Measurements from ENCODE around the gene PRKAG2. TPM values are rescaled to one million over a fixed set of nuclear protein-coding genes. Genes with fewer than 3 reads are reported as not detected.

Gene PRKAG2
- polyA plus RNA-seq, 1 of the 3 experiments (the other 2 are of a cell fraction) = 51.6 TPM

- peak; percentile 60 for TF ChIP-seq USF1 (IDR thresholded peaks at IDR 0.05; ENCODE audit: borderline replicate concordance, low read depth)
- TF ChIP-seq MXI1 (IDR thresholded peaks at IDR 0.05; ENCODE audit: low read depth, low read length) = no peak
- peak; percentile 97 for TF ChIP-seq POLR2AphosphoS5 (IDR thresholded peaks at IDR 0.05; ENCODE audit: low read depth, low read length)
- no peak for TF ChIP-seq GATA2 (CRISPR knock-in tag; IDR thresholded peaks at IDR 0.05)
- peak; percentile 88; the same call in 1 of the 2 replicates for TF ChIP-seq MEF2A (IDR thresholded peaks at IDR 0.05; ENCODE audit: borderline replicate concordance, low read depth)
- no peak for TF ChIP-seq USF2 (IDR thresholded peaks at IDR 0.05; ENCODE audit: borderline replicate concordance, low read depth, low read length)
- TF ChIP-seq TAF1 (IDR thresholded peaks at IDR 0.05; ENCODE audit: borderline replicate concordance, low read depth, low read length) = peak; percentile 65; the same call in 1 of the 2 replicates
- TF ChIP-seq FOXJ3 (CRISPR knock-in tag; IDR thresholded peaks at IDR 0.05) = no peak
Measured at GRCh38 chr7:151754142-151754590, 122.7 kb downstream of the PRKAG2 start (continued).

GRCh38 chr7:151752816-151753595, 123.9 kb downstream of the PRKAG2 start:
- no peaks in the 10 kb centered on the region for H4K20me1 ChIP-seq (ENCODE audit: insufficient read depth)
- H3K4me1 ChIP-seq (ENCODE audit: control insufficient read depth in 1 of 2, insufficient read depth in 2 of 2, low read depth in 1 of 2, low read length in 1 of 2) = peaks cover 0 to 20% of the 10 kb centered on the region in 2 experiments; a peak in 2 of 4 replicates
- TF ChIP-seq NFIC (IDR thresholded peaks at IDR 0.05; ENCODE audit: borderline replicate concordance) (no peak), RFX5 (IDR thresholded peaks at IDR 0.05; ENCODE audit: low read length) (no peak)
- H3F3A ChIP-seq (replicated peaks; ENCODE audit: insufficient read depth) = no peaks in the 10 kb centered on the region
- H3K9ac ChIP-seq = no peak overlapping the region
- H3K27ac ChIP-seq (ENCODE audit: low read depth in 2 of 2, low read length in 1 of 2) = no peak overlapping the region; a peak in 1 of 4 replicates
- H3K36me3 ChIP-seq (replicated peaks in 1 of 2; ENCODE audit: control insufficient read depth in 1 of 2, insufficient read depth in 2 of 2, low read length in 1 of 2) = no peaks in the 10 kb centered on the region
- no peaks in the 10 kb centered on the region for H3K79me2 ChIP-seq (ENCODE audit: insufficient read depth)
- no peaks in the 10 kb centered on the region for H3K27me3 ChIP-seq (ENCODE audit: insufficient read depth)
- CTCF ChIA-PET = interaction anchor here (0.6 to 22.2 kb wide), 9 partner anchors 9 to 140 kb away, joined by 3 to 333 read pairs (median 5); no protein-coding TSS in a partner anchor
- no peak overlapping the region for H3K4me2 ChIP-seq
- DNase-seq = no peak
- H3K4me3 ChIP-seq (ENCODE audit: low read depth in 2 of 2, low read length in 1 of 2) = no peak overlapping the region
- WGBS (ENCODE audit: low lambda C conversion rate) = 93% methylated on average over 17 of the region's 19 CpGs
- H3K9me2 ChIP-seq = no peaks in the 10 kb centered on the region
- POLR2A ChIA-PET = no interaction called here
- no peak overlapping the region for H2AFZ ChIP-seq (ENCODE audit: low read depth)
- no peaks in the 10 kb centered on the region for H3K9me3 ChIP-seq

- DNase-seq = no peak
- H3K36me3 ChIP-seq (replicated peaks in 1 of 2; ENCODE audit: control insufficient read depth in 1 of 2, insufficient read depth in 2 of 2, low read length in 1 of 2) = no peaks in the 10 kb centered on the region
- ChIA-PET POLR2A (no interaction called here), CTCF (interaction anchor here (1.2 to 2.3 kb wide), 2 partner anchors 31 to 126 kb away, joined by 3 to 7 read pairs; no protein-coding TSS in a partner anchor)
- H3K4me1 ChIP-seq (ENCODE audit: control insufficient read depth in 1 of 2, insufficient read depth in 2 of 2, low read depth in 1 of 2, low read length in 1 of 2) = peaks cover 0 to 18% of the 10 kb centered on the region in 2 experiments; a peak in 2 of 4 replicates
- no peaks in the 10 kb centered on the region for H3K9me3 ChIP-seq
- H3K9me2 ChIP-seq = no peaks in the 10 kb centered on the region
- H3F3A ChIP-seq (replicated peaks; ENCODE audit: insufficient read depth) = no peaks in the 10 kb centered on the region
- H3K4me2 ChIP-seq = no peak overlapping the region
- H3K27me3 ChIP-seq (ENCODE audit: insufficient read depth) = no peaks in the 10 kb centered on the region
- no peak overlapping the region for H2AFZ ChIP-seq (ENCODE audit: low read depth)
- H3K4me3 ChIP-seq (ENCODE audit: low read depth in 2 of 2, low read length in 1 of 2) = no peak overlapping the region
- H3K9ac ChIP-seq = no peak overlapping the region
- no peaks in the 10 kb centered on the region for H4K20me1 ChIP-seq (ENCODE audit: insufficient read depth)
- H3K79me2 ChIP-seq (ENCODE audit: insufficient read depth) = no peaks in the 10 kb centered on the region
- WGBS (ENCODE audit: low lambda C conversion rate) = 91% methylated on average over 8 of the region's 8 CpGs
- no peak overlapping the region for H3K27ac ChIP-seq (ENCODE audit: low read depth in 2 of 2, low read length in 1 of 2)
- TF ChIP-seq GATA2 (CRISPR knock-in tag; IDR thresholded peaks at IDR 0.05) (no peak), RAD21 (IDR thresholded peaks at IDR 0.05; ENCODE audit: low read length) (no peak), RXRA (IDR thresholded peaks at IDR 0.05; ENCODE audit: borderline replicate concordance, low read depth) (no peak), FOXJ3 (CRISPR knock-in tag; IDR thresholded peaks at IDR 0.05) (no peak), MEF2A (IDR thresholded peaks at IDR 0.05; ENCODE audit: borderline replicate concordance, low read depth) (no peak), FOSL2 (IDR thresholded peaks at IDR 0.05; ENCODE audit: borderline replicate concordance, low read depth) (no peak), ZBTB33 (IDR thresholded peaks at IDR 0.05; ENCODE audit: borderline replicate concordance, low read depth) (no peak), NRF1 (IDR thresholded peaks at IDR 0.05; ENCODE audit: low read depth, low read length) (no peak), GABPA (IDR thresholded peaks at IDR 0.05; ENCODE audit: low read depth) (no peak), USF1 (IDR thresholded peaks at IDR 0.05; ENCODE audit: borderline replicate concordance, low read depth) (no peak)
Measured at GRCh38 chr7:151752037-151752436, 124.9 kb downstream of the PRKAG2 start.
